HepG2 (cell line): ENCODE measurements around the gene TRIM27. TPM values are rescaled to one million over a fixed set of nuclear protein-coding genes. Genes with fewer than 3 reads are reported as not detected.
A peak's percentile ranks its signal among the peaks of the same experiment; 100 is the strongest.

Experiments
- ATF1 ChIP-seq: IDR thresholded peaks from 2 replicates; pipeline ENCODE4 v1.6.1; 2016; ENCODE audit warnings: mild to moderate bottlenecking, control low read depth
- BORCS8-MEF2B ChIP-seq: sonication (generic); formaldehyde crosslinking; IDR thresholded peaks from 2 replicates; pipeline ENCODE4 v1.8.0; 2022; ENCODE audit warnings: mild to moderate bottlenecking, missing genetic modification reagents
- CBX5 ChIP-seq: sonication (generic); formaldehyde crosslinking; IDR thresholded peaks from 2 replicates; pipeline ENCODE4 v1.4.0; 2020; ENCODE audit warnings: missing genetic modification reagents, borderline replicate concordance
- CEBPZ ChIP-seq: IDR thresholded peaks from 2 replicates; pipeline ENCODE4 v1.6.1; 2012; ENCODE audit warnings: low read length, improper control_type of control experiment
- CHD4 ChIP-seq: fragments of 200-600 bp; sonication (generic); IDR thresholded peaks from 2 replicates; pipeline ENCODE4 v1.7.0; 2017; ENCODE audit warnings: mild to moderate bottlenecking, low read length, borderline replicate concordance
- EED ChIP-seq: sonication (generic); formaldehyde crosslinking; IDR thresholded peaks from 2 replicates; pipeline ENCODE4 v1.5.0; 2020; ENCODE audit warnings: mild to moderate bottlenecking, missing genetic modification reagents
- ESRRA ChIP-seq: sonication (generic); formaldehyde crosslinking; IDR thresholded peaks from 2 replicates; pipeline ENCODE4 v1.5.1; 2020; ENCODE audit warnings: mild to moderate bottlenecking, low read depth, missing genetic modification reagents
- ETS1 ChIP-seq: sonication (generic); formaldehyde crosslinking; IDR thresholded peaks from 2 replicates; pipeline ENCODE4 v1.4.0; 2020; ENCODE audit warnings: missing genetic modification reagents
- IKZF4 ChIP-seq: sonication (generic); formaldehyde crosslinking; IDR thresholded peaks from 2 replicates; pipeline ENCODE4 v1.5.1; 2020; ENCODE audit warnings: borderline replicate concordance, mild to moderate bottlenecking, low read depth, missing genetic modification reagents; ENCODE audit errors: not compliant biosample characterization
- ISX ChIP-seq: sonication (generic); formaldehyde crosslinking; conservative IDR thresholded peaks from 2 replicates; pipeline ENCODE4 v1.5.0; 2020; ENCODE audit warnings: missing genetic modification reagents
- MEF2D ChIP-seq: sonication (generic); formaldehyde crosslinking; IDR thresholded peaks from 2 replicates; pipeline ENCODE4 v1.5.1; 2020; ENCODE audit warnings: mild to moderate bottlenecking, missing genetic modification reagents
- MYNN ChIP-seq: sonication (generic); formaldehyde crosslinking; IDR thresholded peaks from 2 replicates; pipeline ENCODE4 v1.4.0; 2020; ENCODE audit warnings: mild to moderate bottlenecking, low read depth, missing genetic modification reagents
- NCOA5 ChIP-seq: sonication (generic); formaldehyde crosslinking; IDR thresholded peaks from 2 replicates; pipeline ENCODE4 v1.4.0; 2020; ENCODE audit warnings: missing genetic modification reagents
- PLRG1 ChIP-seq: fragments of 450-650 bp; conservative IDR thresholded peaks from 2 replicates; pipeline ENCODE4 v1.6.1; 2016
- RBFOX2 ChIP-seq: fragments of 200-400 bp; formaldehyde crosslinking; IDR thresholded peaks from 2 replicates; pipeline ENCODE4 v1.6.1; 2017; ENCODE audit warnings: low read depth, mild to moderate bottlenecking, low read length
- SIX4 ChIP-seq: sonication (generic); formaldehyde crosslinking; IDR thresholded peaks from 2 replicates; pipeline ENCODE4 v1.4.0; 2020; ENCODE audit warnings: missing genetic modification reagents
- SP2 ChIP-seq: sonication (generic); formaldehyde crosslinking; IDR thresholded peaks from 2 replicates; pipeline ENCODE4 v1.5.1; 2020; ENCODE audit warnings: mild to moderate bottlenecking, missing genetic modification reagents
- TIGD3 ChIP-seq: sonication (generic); formaldehyde crosslinking; IDR thresholded peaks from 2 replicates; pipeline ENCODE4 v1.5.1; 2020; ENCODE audit warnings: mild to moderate bottlenecking, missing genetic modification reagents, borderline replicate concordance
- ZNF251 ChIP-seq: sonication (generic); formaldehyde crosslinking; IDR thresholded peaks from 2 replicates; pipeline ENCODE4 v1.9.0; 2021; ENCODE audit warnings: mild to moderate bottlenecking, missing genetic modification reagents
- ZNF44 ChIP-seq: sonication (generic); formaldehyde crosslinking; IDR thresholded peaks from 2 replicates; pipeline ENCODE4 v1.5.1; 2020; ENCODE audit warnings: mild to moderate bottlenecking, missing genetic modification reagents
- ZNF629 ChIP-seq: sonication (generic); formaldehyde crosslinking; conservative IDR thresholded peaks from 2 replicates; pipeline ENCODE4 v1.5.0; 2020; ENCODE audit warnings: missing genetic modification reagents
- ZSCAN21 ChIP-seq: sonication (generic); formaldehyde crosslinking; IDR thresholded peaks from 2 replicates; pipeline ENCODE4 v1.8.0; 2022; ENCODE audit warnings: mild to moderate bottlenecking, missing genetic modification reagents, moderate library complexity, borderline replicate concordance
- polyA plus RNA-seq, 8 experiments: library from polyadenylated mRNA; depleted of rRNA in 3 of 8; stranded (reverse) in 7 of 8; unstranded in 1 of 8; fragments of >200 nt; fragmentation: Illumina TruSeq in 4 of 8; extraction: Trizol in 4 of 8; gene quantifications; 2 replicates each; pipeline versions ENCODE4 v1.2.1 to v1.2.3, GENCODE V29; 2011 to 2016; ENCODE audit warnings: low read depth in 4 of 8, missing spikeins in 1 of 8, mixed read lengths in 1 of 8; ENCODE audit not compliant: insufficient read depth in 1 of 8
- total RNA-seq, 5 experiments: library from RNA; depleted of rRNA; stranded (reverse); fragments of >200 nt; fragmentation: Illumina TruSeq; extraction: Trizol; gene quantifications; 2 replicates each; pipeline ENCODE4 v1.2.3, GENCODE V29; 2016; ENCODE audit warnings: low read depth in 1 of 5

Gene TRIM27
- total and polyA plus RNA-seq, 2 of the 13 experiments (the other 11 are each of a cell fraction or from before 2014, with no cell fraction given) = 88.6 to 112 TPM

- TF ChIP-seq ZNF629 (CRISPR knock-in tag) = peak; percentile 90
- TF ChIP-seq ZNF44 = no peak
- no peak for TF ChIP-seq SIX4
- no peak for TF ChIP-seq PLRG1
- peak; percentile 65; the same call in 1 of the 2 replicates for TF ChIP-seq CBX5
- TF ChIP-seq ETS1 (CRISPR knock-in tag) = no peak
- no peak for TF ChIP-seq MEF2D (CRISPR knock-in tag)
- TF ChIP-seq ISX (CRISPR knock-in tag) = no peak
- TF ChIP-seq CEBPZ = no peak
- TF ChIP-seq ZSCAN21 (CRISPR knock-in tag) = peak; percentile 40; the same call in 1 of the 2 replicates
- TF ChIP-seq IKZF4 (CRISPR knock-in tag) = no peak
- TF ChIP-seq BORCS8-MEF2B (CRISPR knock-in tag) = no peak; the same call in 1 of the 2 replicates
- 0 out of 2 replicates have a peak, but pooled peaks have one; percentile 34 for TF ChIP-seq ESRRA
- 0 out of 2 replicates have a peak, but pooled peaks have one; percentile 24 for TF ChIP-seq TIGD3
- TF ChIP-seq ZNF251 (CRISPR knock-in tag) = 0 out of 2 replicates have a peak, but pooled peaks have one; percentile 51
- no peak for TF ChIP-seq NCOA5 (CRISPR knock-in tag)
- 0 out of 2 replicates have a peak, but pooled peaks have one; percentile 51 for TF ChIP-seq ATF1 (CRISPR knock-in tag)
- TF ChIP-seq CHD4 = peak; percentile 91; the same call in 1 of the 2 replicates
- TF ChIP-seq RBFOX2 = no peak
- TF ChIP-seq MYNN = no peak; the same call in 1 of the 2 replicates
- TF ChIP-seq SP2 (CRISPR knock-in tag) = peak; percentile 6; the same call in 1 of the 2 replicates
- TF ChIP-seq EED (CRISPR knock-in tag) = no peak
Observed at GRCh38 chr6:28943557-28944411, 20.0 kb upstream of the TRIM27 start (continued).
